RCC 7860 (cell line): Measurements from ENCODE around the gene BCAS3.

Experiments used
- DNase-seq: peaks from one replicate; pipeline ENCODE4 v3.0.0-alpha.2; 2015; ENCODE audit warnings: low spot score
- FAIRE-seq: peaks from 2 replicates; lab custom pipeline; 2012; peaks lifted over from hg19 to GRCh38; lab: Jason Lieb, UNC

BCAS3 gene

GRCh38 chr17:61047515-61047914 is 369.9 kb downstream of the BCAS3 start:
- FAIRE-seq (no peak), DNase-seq (no peak)

- no peak for DNase-seq
- no peak for FAIRE-seq
Observed at GRCh38 chr17:61048376-61049106, 370.9 kb downstream of the BCAS3 start.

GRCh38 chr17:61053469-61053868 is 375.8 kb downstream of the BCAS3 start:
- DNase-seq (no peak), FAIRE-seq (no peak)

GRCh38 chr17:61054436-61054835 is 376.8 kb downstream of the BCAS3 start:
- no peak for DNase-seq
- no peak for FAIRE-seq

GRCh38 chr17:61057257-61057656 is 379.6 kb downstream of the BCAS3 start:
- no peak for FAIRE-seq

GRCh38 chr17:61058066-61058465 is 380.4 kb downstream of the BCAS3 start:
- DNase-seq: no peak
- no peak for FAIRE-seq

More at GRCh38 chr17:61057257-61057656, 379.6 kb downstream of the BCAS3 start:
- DNase-seq: no peak

GRCh38 chr17:61063528-61063927 is 385.9 kb downstream of the BCAS3 start:
- DNase-seq: no peak
- no peak for FAIRE-seq

GRCh38 chr17:61064087-61064951 is 386.7 kb downstream of the BCAS3 start:
- FAIRE-seq (peak; percentile 68), DNase-seq (peak; percentile 45)

- peak; percentile 72 for FAIRE-seq
- DNase-seq: peak; percentile 64
Observed at GRCh38 chr17:61065263-61065773, 387.7 kb downstream of the BCAS3 start.

- FAIRE-seq (no peak), DNase-seq (no peak)
Observed at GRCh38 chr17:61066062-61066461, 388.4 kb downstream of the BCAS3 start.

- DNase-seq (no peak), FAIRE-seq (no peak)
Observed at GRCh38 chr17:61070649-61071048, 393.0 kb downstream of the BCAS3 start.

GRCh38 chr17:61072648-61073047 is 395.0 kb downstream of the BCAS3 start:
- FAIRE-seq: no peak
- no peak for DNase-seq

- FAIRE-seq (no peak), DNase-seq (no peak)
Observed at GRCh38 chr17:61073131-61073530, 395.5 kb downstream of the BCAS3 start.

- FAIRE-seq: no peak
Observed at GRCh38 chr17:61073799-61074513, 396.3 kb downstream of the BCAS3 start.

GRCh38 chr17:61075988-61076387 is 398.3 kb downstream of the BCAS3 start:
- no peak for FAIRE-seq
- DNase-seq: no peak

More at GRCh38 chr17:61073799-61074513, 396.3 kb downstream of the BCAS3 start:
- no peak for DNase-seq

GRCh38 chr17:61076621-61077031 is 399.0 kb downstream of the BCAS3 start:
- no peak for DNase-seq
- FAIRE-seq: no peak

- DNase-seq (no peak), FAIRE-seq (no peak)
Observed at GRCh38 chr17:61081959-61082358, 404.3 kb downstream of the BCAS3 start.

GRCh38 chr17:61084260-61084659 is 406.6 kb downstream of the BCAS3 start:
- FAIRE-seq (no peak), DNase-seq (no peak)

GRCh38 chr17:61087024-61087423 is 409.4 kb downstream of the BCAS3 start:
- FAIRE-seq (no peak), DNase-seq (no peak)

GRCh38 chr17:61088556-61088955 is 410.9 kb downstream of the BCAS3 start:
- FAIRE-seq (no peak), DNase-seq (no peak)

- FAIRE-seq: no peak
- no peak for DNase-seq
Observed at GRCh38 chr17:61091096-61091495, 413.4 kb downstream of the BCAS3 start.
